Heart left ventricle (tissue), 16 donors: Measurements from ENCODE around the gene ZNF362. TPM values are rescaled to one million over a fixed set of nuclear protein-coding genes. Genes with fewer than 3 reads are reported as not detected.

Experiments
- ATAC-seq, 4 donors: fragments of 200-7000 bp; cut with Tn5 transposase; one replicate each; pipeline ENCODE4 v1.9.1; 2020 to 2022; ENCODE audit warnings: moderate library complexity in 4 of 4, mild to moderate bottlenecking in 3 of 4, moderate number of reproducible peaks in 1 of 4
- DNase-seq, 5 donors: peaks; one replicate each; pipeline ENCODE4 v3.0.0-alpha.2; 2020
- H3K27ac ChIP-seq, 12 donors: fragments of 200-600 bp; sonication (generic) in 4 of 12; one replicate each; pipeline versions ENCODE4 v1.5.0 to v1.8.0; 2016 to 2022; ENCODE audit warnings: mild to moderate bottlenecking in 2 of 12
- H3K27me3 ChIP-seq, 9 donors: fragments of 200-600 bp; sonication (generic) in 2 of 9; one replicate each; pipeline versions ENCODE4 v1.5.1 to v1.8.0; 2016 to 2022; ENCODE audit warnings: mild to moderate bottlenecking in 3 of 9
- H3K36me3 ChIP-seq, 9 donors: fragments of 200-600 bp; sonication (generic) in 2 of 9; one replicate each; pipeline versions ENCODE4 v1.5.0 to v1.8.0; 2018 to 2022; ENCODE audit warnings: mild to moderate bottlenecking in 2 of 9
- H3K4me1 ChIP-seq, 12 donors: fragments of 200-600 bp; sonication (generic) in 4 of 12; one replicate each; pipeline versions ENCODE4 v1.5.0 to v1.8.0; 2016 to 2022; ENCODE audit warnings: mild to moderate bottlenecking in 3 of 12
- H3K4me3 ChIP-seq, 12 donors: fragments of 200-600 bp; sonication (generic) in 4 of 12; one replicate each; pipeline versions ENCODE4 v1.5.0 to v1.8.0; 2017 to 2022; ENCODE audit warnings: mild to moderate bottlenecking in 9 of 12, moderate library complexity in 4 of 12
- H3K9me3 ChIP-seq, 12 donors: fragments of 200-600 bp; sonication (generic) in 4 of 12; one replicate each; pipeline versions ENCODE4 v1.5.0 to v1.8.0; 2016 to 2022; ENCODE audit warnings: mild to moderate bottlenecking in 1 of 12
- POLR2A ChIP-seq, 2 donors: fragments of 450-650 bp; IDR thresholded peaks; one replicate each; pipeline ENCODE4 v1.6.1; 2017; ENCODE audit warnings: antibody characterized with exemption in 2 of 2, mild to moderate bottlenecking in 2 of 2, moderate library complexity in 2 of 2
- WGBS, 4 donors: extraction: QIAGEN DNeasy Blood & Tissue Kit in 2 of 4; methylation state at CpG; one replicate each; pipeline versions ENCODE4 v1.1.5 to v1.1.7; 2013 to 2018; 5-methylcytosine and 5-hydroxymethylcytosine counted together
- intact Hi-C, 10 donors: fragments of 100-400 bp; cut with DNase I; formaldehyde crosslinking; loops; one replicate each; pipeline versions ENCODE4 v1.11.1 to v1.14.2; 2022
- long read RNA-seq, 3 donors: library from polyadenylated mRNA; unstranded; transcript quantifications; one replicate each; pipeline ENCODE4 v2.0.0, GENCODE V29; 2020 to 2021
- polyA plus RNA-seq, 2 donors: library from polyadenylated mRNA; stranded (reverse); fragments of 200-250 nt; gene quantifications; one replicate each; pipeline ENCODE4 v1.2.3, GENCODE V29; 2013
- total RNA-seq, 9 donors: library from RNA; depleted of rRNA in 2 of 9; stranded (reverse); fragments of >200 nt in 2 of 9; fragmentation: NEBNext Ultra II Directional in 3 of 9; extraction: Animal tissue kit (Norgen Biotek cat#: 25700) in 3 of 9; gene quantifications; one replicate each; pipeline versions ENCODE4 v1.1.0 to v1.2.4, GENCODE V29; 2016 to 2023
- TF ChIP-seq, protein P1 (sequence below), 12 donors: fragments of 200-600 bp; sonication (generic) in 4 of 12; IDR thresholded peaks; one replicate each; pipeline versions ENCODE4 v1.5.0 to v1.8.0; 2018 to 2022; ENCODE audit warnings: antibody characterized with exemption in 12 of 12, mild to moderate bottlenecking in 5 of 12
- donor health status: ischemic (EF 13 %, LVEDD 7.1; RV severe dilation, severe dysfunction).
- donor health status: healthy with polysubstance abuse.
- donor health status: DM: no; HTN: yes; CAD: no.
- donor health status: DM: no; HTN: no; CAD: no.
- donor health status: ischemic (EF 25% LVEDD 6.9; RV normal size, moderate dysfunction).
- donor health status: ischemic (EF 25% LVEDD 5.7; RV mildly dilated, moderate dysfunction).
- donor health status: healthy.
- donor health status: DM: yes; HTN: yes; CAD: no.
- donor health status: ischemic (EF 35%, LVEDD 5.7; RV mildly dilated, moderate dysfunction).
- donor health status: nonischemic (EF 11% LVEDD 7.7; RV severe dilation, severe dysfunction).
- donor health status: DM: yes; HTN: yes; CAD: no.
- donor health status: PGD.
- donor health status: ischemic (EF 29% LVEDD 5.4; RV normal size, mild dysfunction).
- donor health status: nonischemic (EF 23%, LVEDD 6.1; RV moderate dilation, normal function).

ZNF362 gene, protein sequence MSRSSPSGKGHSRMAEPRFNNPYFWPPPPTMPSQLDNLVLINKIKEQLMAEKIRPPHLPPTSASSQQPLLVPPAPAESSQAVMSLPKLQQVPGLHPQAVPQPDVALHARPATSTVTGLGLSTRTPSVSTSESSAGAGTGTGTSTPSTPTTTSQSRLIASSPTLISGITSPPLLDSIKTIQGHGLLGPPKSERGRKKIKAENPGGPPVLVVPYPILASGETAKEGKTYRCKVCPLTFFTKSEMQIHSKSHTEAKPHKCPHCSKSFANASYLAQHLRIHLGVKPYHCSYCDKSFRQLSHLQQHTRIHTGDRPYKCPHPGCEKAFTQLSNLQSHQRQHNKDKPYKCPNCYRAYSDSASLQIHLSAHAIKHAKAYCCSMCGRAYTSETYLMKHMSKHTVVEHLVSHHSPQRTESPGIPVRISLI
- total RNA-seq (10 to 100 TPM; 24.9 to 39.7 (median 33.3) TPM), polyA plus RNA-seq (10 to 100 TPM; 11.1 to 18.8 TPM)
- long read RNA-seq, donor 1, partial matches to known transcripts: 16 of 22 reads
- long read RNA-seq, donor 1, other reads (novel, unspliced or antisense): 5 of 22 reads
- long read RNA-seq, donor 2, partial matches to known transcripts: 67 of 70 reads
- long read RNA-seq, donor 2, other reads (novel, unspliced or antisense): 3 of 70 reads
- long read RNA-seq, donor 3, partial matches to known transcripts: 9 of 11 reads
- long read RNA-seq, donor 3, other reads (novel, unspliced or antisense): 2 of 11 reads

DNA sequence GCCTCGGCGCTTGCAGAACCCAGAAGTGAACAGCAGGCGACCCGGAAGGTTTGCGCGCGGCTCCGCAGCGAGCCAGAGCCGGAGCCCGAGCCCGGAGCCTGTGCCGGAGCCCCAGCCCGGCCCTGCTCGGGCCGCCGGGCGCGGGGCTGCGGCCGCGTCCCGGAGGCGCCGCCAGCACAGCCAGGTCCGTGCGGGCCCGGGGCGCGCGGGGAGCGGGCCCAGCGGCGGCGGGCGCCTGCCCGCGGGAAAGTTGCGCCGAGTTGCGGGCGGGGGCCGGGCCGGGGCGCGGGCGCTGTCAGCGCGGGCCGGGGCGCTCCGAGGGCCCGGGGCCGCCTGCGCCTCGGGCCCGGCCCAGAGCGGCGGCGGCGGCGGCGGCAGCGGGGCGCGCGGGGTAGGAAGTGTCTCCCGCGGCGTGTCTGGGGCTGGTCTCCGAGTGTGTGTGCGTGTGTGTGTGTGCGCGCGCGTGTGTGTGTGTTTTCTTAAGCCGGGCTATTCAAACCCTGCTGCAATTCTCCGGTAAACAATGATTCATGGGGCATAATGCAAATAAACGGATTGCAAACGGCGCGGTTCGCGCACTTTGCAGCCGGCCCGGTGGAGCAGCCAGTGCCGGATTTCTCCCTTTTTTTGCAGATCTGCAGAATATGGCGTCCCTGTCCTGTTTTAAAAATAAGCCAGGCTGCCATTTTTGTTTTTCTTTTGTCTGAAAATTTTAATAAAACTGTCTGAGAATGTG, at the start of gene ZNF362:
ZNF362 (plus strand) TSS at position 22 of the 736 bp plus-strand sequence. CDS start 14,083 bp downstream, outside the sequence.
- intact Hi-C loops: loop anchor here in 4 of 10 donors (1.0 to 10.0 kb wide), 6 partner anchors 34 to 122 kb away; partner anchors contain the start of gene TRIM62 (in 2 of the 4)
- 0% methylated on average over 18 to 88 of the region's 88 CpGs for WGBS, 4 donors
- Histone ChIP-seq H3K36me3 (no peaks in the 10 kb centered on the region), H3K4me1 (peaks cover 18 to 54% (median 42%) of the 10 kb centered on the region in 12 donors), H3K27ac (peak within 1 kb of the TSS; percentile 92 to 98 (median 95)), H3K4me3 (peak within 1 kb of the TSS; percentile 42 to 99 (median 80)), H3K27me3 (no peaks in the 10 kb centered on the region), H3K9me3 (no peaks in the 10 kb centered on the region)
- ATAC-seq (peak in 3 of 4 donors; percentile 43 to 59 (median 50)), DNase-seq (peak; percentile 67 to 86 (median 71))
- no peak for TF ChIP-seq POLR2A (IDR thresholded peaks at IDR 0.05)
- TF ChIP-seq, protein P1, sequence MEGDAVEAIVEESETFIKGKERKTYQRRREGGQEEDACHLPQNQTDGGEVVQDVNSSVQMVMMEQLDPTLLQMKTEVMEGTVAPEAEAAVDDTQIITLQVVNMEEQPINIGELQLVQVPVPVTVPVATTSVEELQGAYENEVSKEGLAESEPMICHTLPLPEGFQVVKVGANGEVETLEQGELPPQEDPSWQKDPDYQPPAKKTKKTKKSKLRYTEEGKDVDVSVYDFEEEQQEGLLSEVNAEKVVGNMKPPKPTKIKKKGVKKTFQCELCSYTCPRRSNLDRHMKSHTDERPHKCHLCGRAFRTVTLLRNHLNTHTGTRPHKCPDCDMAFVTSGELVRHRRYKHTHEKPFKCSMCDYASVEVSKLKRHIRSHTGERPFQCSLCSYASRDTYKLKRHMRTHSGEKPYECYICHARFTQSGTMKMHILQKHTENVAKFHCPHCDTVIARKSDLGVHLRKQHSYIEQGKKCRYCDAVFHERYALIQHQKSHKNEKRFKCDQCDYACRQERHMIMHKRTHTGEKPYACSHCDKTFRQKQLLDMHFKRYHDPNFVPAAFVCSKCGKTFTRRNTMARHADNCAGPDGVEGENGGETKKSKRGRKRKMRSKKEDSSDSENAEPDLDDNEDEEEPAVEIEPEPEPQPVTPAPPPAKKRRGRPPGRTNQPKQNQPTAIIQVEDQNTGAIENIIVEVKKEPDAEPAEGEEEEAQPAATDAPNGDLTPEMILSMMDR (IDR thresholded peaks at IDR 0.05): peak in 2 of 12 donors; percentile 13 to 33

DNA sequence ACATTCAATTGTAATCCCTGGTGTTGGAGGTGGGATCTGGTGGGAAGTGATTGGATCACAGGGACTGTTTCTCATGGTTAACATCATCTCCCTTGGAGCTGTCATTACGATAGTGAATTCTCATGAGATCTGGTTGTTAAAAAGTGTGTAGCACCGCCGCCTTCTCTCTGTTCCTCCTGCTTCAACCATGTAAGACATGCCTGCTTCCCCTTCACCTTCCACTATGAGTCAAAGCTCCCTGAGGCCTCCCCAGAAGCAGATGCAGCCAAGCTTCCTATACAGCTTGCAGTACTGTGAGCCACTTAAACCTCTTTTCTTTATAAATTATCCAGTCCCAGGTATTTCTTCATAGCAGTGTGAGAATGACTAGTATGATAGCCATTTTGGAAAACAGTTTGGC, 44.3 kb upstream of the ZNF362 start:
- intact Hi-C loops: loop anchor here in 2 of 10 donors (10.0 kb wide), 2 partner anchors 93 to 243 kb away; no protein-coding TSS in a partner anchor
- Histone ChIP-seq H3K27me3 (no peaks in the 10 kb centered on the region), H3K27ac (no peak overlapping the region), H3K36me3 (no peaks in the 10 kb centered on the region), H3K4me3 (no peak overlapping the region), H3K4me1 (no peaks in the 10 kb centered on the region), H3K9me3 (no peaks in the 10 kb centered on the region)
- TF ChIP-seq POLR2A (IDR thresholded peaks at IDR 0.05): no peak
- TF ChIP-seq, protein P1 (IDR thresholded peaks at IDR 0.05): no peak
- no peak for ATAC-seq
- 95 to 98% (median 97%) methylated on average over 3 of the region's 3 CpGs for WGBS, 4 donors
- no peak for DNase-seq

DNA sequence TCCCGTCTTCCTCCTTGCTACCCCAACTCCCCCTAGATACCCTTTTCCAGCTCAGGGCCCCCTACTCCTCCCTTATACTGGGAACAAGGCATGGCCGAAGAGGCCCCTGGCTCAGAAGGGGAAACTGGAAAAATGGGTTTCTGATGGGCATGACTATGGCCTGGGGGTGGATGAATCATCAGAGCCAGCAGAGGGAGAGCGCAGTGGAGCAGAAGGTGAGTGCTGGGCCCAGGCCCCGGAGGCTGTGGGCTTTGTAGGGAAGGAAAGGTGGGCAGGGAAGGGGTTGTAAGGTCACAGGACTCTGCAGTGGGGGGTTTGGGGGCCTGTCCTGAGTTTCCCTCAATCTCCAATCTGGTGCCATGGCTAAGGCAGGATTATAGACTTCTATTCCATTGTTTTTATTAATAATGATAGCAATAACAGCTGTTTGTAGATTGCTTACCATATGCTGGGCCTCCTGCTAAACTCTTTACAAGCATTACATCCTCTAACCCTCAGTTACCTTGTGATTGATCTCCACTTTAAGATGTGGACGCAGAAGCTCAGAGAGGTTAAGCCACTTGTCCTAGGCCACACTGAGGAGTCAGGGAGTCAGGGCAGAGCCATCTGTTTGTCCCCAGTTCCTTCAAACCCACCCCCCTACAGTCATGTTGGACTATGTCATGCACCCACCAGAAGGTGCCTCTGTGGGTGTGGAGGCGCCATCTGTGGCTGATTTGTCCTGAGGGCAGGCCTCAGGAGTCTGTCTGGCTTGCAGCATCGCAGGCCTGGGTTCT, 36.2 kb upstream of the ZNF362 start:
- H3K36me3 ChIP-seq: no peaks in the 10 kb centered on the region
- ATAC-seq (peak in 2 of 4 donors; percentile 16 to 44), DNase-seq (no peak)
- no peak overlapping the region for H3K4me3 ChIP-seq
- H3K4me1 ChIP-seq: peaks cover 0 to 26% (median 0%) of the 10 kb centered on the region in 12 donors
- 78 to 87% (median 81%) methylated on average over 7 of the region's 7 CpGs for WGBS, 4 donors
- no peaks in the 10 kb centered on the region for H3K27me3 ChIP-seq
- TF ChIP-seq, protein P1 (IDR thresholded peaks at IDR 0.05): no peak
- H3K9me3 ChIP-seq: peaks cover 0 to 22% (median 11%) of the 10 kb centered on the region in 12 donors
- intact Hi-C loops: loop anchor here (1.0 to 10.0 kb wide), 17 partner anchors 37 to 395 kb away; partner anchors contain the start of genes ZNF362 (in 1 of the 10) and ZSCAN20 (in 1 of the 10)
- peak overlapping the region in 1 of 12 donors; percentile 16 for H3K27ac ChIP-seq
